Activated CD8-positive, alpha-beta memory T cell treated with anti-CD3 and anti-CD28 coated beads for 36 hours (primary cell): ENCODE data around the gene AAMP. TPM values are rescaled to one million over a fixed set of nuclear protein-coding genes. Genes with fewer than 3 reads are reported as not detected.

ENCODE experiments used
- CTCF ChIA-PET: fragments of 350-600 bp; sonication (Branson Sonifier 250); formaldehyde crosslinking; loops from one replicate; lab custom pipeline; 2021; ENCODE audit warnings: antibody characterized with exemption; lab: Charles Lee
- POLR2A ChIA-PET: fragments of 350-600 bp; sonication (Branson Sonifier 250); formaldehyde crosslinking; loops from one replicate; lab custom pipeline; 2021; ENCODE audit warnings: antibody characterized with exemption; lab: Charles Lee
- total RNA-seq, 2 experiments: library from RNA; stranded (reverse); gene quantifications; one replicate each; pipeline ENCODE4 v1.2.3, GENCODE V29; 2021

AAMP gene
- total RNA-seq, 2 experiments from 2014 or later = 96.2 to 98.7 TPM

DNA sequence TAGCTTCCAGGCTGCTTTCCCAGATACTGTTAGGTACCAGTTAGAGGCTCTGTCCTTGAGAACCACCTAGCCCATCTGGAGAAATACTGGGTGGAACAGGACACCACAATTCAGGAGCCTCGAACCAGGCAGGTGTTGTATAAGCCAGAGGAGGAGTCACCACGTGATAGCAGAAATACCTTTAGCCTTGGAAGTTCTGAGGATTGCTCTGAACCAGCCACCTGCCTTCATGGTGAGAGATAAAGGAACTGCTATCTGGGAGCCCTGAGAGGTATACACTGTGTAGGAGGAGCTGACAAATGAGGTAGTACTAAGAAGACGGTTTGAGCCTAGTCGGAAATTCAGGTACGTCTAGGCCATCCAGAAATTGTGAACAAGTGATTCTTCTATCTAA lies 16.7 kb downstream of the AAMP start:
- CTCF ChIA-PET = interaction anchor here (1.5 kb wide), 1 partner anchor 18 kb away, joined by 5 read pairs; the partner anchor contains the start of gene PNKD
- POLR2A ChIA-PET = interaction anchor here (1.1 kb wide), 1 partner anchor 10 kb away, joined by 3 read pairs; no protein-coding TSS in a partner anchor

DNA sequence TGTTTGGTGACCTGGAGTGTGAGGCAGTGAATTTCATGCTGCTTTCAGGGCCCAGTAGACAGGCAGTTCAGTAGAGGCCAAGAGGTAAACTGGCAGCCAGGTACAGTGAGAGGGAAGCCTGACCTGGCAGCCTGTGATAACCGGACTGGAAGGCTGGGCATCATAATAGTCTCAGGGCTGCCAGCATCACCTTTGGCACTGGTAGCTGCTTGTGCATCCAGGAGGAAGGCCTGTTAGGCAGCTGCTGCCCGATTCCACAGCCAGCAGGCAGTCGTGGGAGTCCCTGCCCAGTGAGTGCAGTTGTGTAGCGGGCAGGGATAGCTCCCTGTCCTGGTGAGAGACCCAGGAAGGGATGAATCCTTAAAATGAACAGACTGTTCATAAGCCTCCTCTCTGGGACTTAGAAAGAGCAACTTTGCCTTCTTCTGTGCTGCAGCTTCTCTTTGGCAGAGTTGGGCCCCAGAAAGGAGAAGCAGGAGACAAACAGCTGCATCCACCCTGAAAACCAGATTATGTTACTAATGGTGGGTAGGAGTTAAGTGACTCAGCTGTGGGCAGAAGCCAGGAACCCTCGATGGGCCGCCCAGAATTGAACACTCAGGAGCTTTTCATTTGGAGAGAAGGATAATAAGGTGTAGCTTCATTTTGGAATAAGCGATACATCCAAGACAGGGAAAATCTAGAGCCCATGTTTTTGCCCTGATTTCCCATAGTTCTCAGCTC lies 17.3 kb downstream of the AAMP start:
- POLR2A ChIA-PET = no interaction called here
- CTCF ChIA-PET = interaction anchor here (1.3 to 1.5 kb wide), 2 partner anchors 9 to 18 kb away, joined by 4 to 5 read pairs; partner anchors contain the start of genes GPBAR1 and PNKD

DNA sequence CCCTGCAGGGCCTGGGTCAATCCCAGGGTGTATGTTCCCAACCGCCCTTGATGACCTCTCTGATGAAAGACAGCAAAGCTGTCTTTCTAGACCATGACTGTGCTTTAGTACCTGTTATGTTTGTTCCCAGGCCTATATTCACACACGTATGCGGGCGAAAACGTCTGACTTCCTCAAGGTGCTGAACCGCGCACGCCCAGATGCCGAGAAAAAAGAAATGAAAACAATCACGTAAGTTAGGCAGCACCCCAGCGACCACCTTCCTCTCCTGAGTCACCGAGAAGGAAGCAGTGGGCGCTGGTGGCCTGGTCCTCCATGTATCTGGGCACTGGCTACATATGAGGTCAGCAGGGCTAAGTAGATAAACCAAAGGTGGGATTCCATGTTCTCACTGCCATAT lies 20.2 kb downstream of the AAMP start:
- POLR2A ChIA-PET = no interaction called here
- CTCF ChIA-PET = no interaction called here

DNA sequence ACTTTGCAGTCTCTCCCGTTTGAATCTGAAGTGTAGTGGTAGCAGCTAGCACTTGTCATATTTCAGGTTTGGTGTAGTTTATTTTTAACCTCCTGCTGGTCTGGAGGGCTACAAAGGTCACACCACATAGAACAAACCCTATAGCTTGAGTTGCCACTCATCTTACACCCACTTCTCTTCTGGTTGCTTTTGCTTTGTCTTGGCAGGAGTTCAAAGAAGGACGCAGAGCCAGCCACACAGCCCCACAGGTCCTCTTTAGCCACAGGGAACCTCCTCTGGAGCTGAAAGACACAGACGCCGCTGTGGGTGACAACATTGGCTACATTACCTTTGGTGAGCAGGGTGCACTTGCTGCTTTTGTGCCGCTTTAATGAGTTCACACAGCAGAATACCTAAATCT lies 24.7 kb downstream of the AAMP start:
- POLR2A ChIA-PET = interaction anchor here (0.6 kb wide), 1 partner anchor 12 kb away, joined by 3 read pairs; no protein-coding TSS in a partner anchor
- CTCF ChIA-PET = interaction anchor here (0.7 to 1.5 kb wide), 3 partner anchors 8 to 85 kb away, joined by 3 to 4 read pairs (median 4); no protein-coding TSS in a partner anchor

DNA sequence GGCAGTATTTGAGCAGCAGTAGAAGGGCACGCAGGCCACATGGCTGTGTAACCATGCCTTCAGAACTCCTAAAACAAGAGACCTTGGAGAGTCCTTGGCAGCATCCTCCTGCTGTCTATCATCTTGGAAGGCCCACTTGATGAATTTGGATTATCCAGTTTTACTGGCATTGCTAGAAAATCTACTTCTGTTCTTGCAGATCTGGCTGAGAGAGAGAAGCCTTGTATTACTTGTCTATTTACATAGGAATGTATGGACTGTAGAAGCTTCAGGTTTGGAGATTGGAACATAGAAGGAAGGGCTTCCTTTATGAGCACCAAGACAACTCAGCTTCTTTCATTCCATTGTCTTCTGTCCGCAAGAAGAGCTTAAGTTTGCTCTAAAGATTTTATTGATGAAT lies 25.3 kb downstream of the AAMP start:
- POLR2A ChIA-PET = no interaction called here

DNA sequence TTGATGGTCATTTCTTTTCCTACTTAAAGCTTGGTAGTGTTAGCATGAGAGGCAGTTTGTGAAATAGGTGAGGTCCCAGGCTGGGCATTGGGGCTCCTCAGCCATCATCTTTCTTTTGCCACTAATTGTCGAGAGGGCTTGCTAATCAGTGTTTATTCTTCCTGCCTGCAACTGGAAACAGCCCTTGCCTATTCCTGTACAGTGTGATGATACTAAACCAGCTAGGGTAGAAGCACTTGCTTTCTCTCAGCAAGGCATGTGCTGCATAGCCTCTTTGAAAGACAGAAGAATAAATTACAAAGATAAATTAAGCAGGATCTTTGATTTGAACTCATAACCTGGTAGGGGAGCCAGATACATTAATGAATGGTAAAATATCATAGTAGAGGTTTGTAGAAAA lies 25.7 kb downstream of the AAMP start:
- POLR2A ChIA-PET = no interaction called here

More for the DNA sequence above, 25.3 kb downstream of the AAMP start:
- CTCF ChIA-PET = interaction anchor here (1.5 kb wide), 1 partner anchor 11 kb away, joined by 4 read pairs; no protein-coding TSS in a partner anchor

DNA sequence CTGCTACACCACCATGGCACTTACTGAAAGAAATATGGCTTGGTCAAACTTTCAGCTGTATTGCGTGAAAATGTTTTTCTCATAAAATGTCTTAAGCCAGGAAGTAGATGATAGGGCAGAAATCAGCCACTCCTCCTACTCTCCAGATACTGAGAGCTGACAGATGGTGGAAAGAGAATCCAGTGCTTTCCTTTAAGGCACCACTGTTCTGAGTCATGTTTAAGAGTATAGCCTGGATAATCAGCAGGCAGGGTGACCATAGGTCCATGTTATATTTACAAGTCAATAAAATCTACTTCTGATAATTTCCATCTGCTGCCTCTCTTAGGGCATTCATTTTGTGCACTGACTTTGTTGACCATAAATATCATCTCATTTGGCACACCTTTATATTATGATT lies 31.1 kb downstream of the AAMP start:
- ChIA-PET CTCF (no interaction called here), POLR2A (no interaction called here)

More for the DNA sequence above, 25.7 kb downstream of the AAMP start:
- CTCF ChIA-PET = interaction anchor here (1.5 kb wide), 1 partner anchor 12 kb away, joined by 4 read pairs; no protein-coding TSS in a partner anchor

DNA sequence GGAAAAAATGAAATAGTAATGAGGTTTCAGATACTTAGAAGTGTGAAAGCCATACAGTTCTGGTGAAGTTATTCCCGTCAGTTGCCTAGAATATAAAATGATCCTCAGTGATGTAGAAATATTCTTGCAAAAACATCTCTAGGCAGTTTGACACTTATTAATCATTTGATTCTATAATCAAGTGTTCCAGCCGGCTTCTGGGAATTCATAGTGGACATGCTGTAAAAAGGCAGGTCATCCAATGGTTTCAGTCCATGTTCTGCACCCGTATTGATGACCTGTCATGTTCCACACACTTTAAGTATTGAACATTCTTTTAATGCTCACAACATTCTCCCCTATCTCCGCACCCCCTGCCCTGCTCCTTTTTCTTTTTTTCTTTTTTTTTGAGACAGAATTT lies 33.1 kb downstream of the AAMP start:
- POLR2A ChIA-PET = no interaction called here
- CTCF ChIA-PET = interaction anchor here (0.7 to 1.3 kb wide), 3 partner anchors 9 to 20 kb away, joined by 3 read pairs; partner anchors contain the start of gene ARPC2

DNA sequence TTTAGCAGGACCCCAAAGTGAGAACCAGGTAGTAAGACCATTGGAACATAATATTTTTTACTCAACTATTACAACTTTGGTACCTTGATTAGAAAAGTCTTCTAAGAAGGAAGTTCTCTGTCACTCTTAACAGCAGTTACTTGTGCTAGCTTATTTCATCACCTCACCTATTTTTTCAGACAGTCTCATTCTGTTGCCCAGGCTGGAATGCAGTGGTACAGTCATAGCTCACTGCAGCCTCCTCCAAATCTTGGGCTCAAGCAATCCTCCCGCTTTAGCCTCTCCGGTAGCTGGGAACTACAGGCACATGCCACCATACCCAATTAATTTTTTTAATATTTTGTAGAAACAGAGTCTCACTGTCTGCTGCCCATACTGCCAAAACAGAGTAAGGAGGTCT lies 34.9 kb downstream of the AAMP start:
- ChIA-PET CTCF (interaction anchor here (1.0 kb wide), 1 partner anchor 14 kb away, joined by 3 read pairs; no protein-coding TSS in a partner anchor), POLR2A (no interaction called here)

DNA sequence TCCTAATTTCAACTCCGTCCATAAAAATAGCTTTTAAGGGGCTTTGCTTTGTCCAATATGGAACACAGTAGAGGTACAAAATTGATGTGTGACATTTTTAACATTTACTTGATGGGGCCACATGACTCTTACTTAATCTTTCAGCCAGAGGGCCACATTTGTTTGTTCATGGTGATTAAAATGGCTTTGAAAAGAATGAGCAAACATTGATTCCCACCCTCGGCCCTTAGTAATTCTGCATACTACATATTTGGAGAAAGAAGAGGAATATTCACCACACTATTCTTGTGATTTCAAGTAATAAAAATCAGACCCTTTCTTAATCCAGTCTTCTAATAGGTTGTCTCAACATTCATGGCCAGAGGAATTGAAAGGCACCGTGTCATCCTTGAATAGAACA lies 35.4 kb downstream of the AAMP start:
- POLR2A ChIA-PET = interaction anchor here (0.6 kb wide), 1 partner anchor 429 kb away, joined by 7 read pairs; no protein-coding TSS in a partner anchor
- CTCF ChIA-PET = interaction anchor here (1.0 kb wide), 1 partner anchor 13 kb away, joined by 3 read pairs; no protein-coding TSS in a partner anchor

DNA sequence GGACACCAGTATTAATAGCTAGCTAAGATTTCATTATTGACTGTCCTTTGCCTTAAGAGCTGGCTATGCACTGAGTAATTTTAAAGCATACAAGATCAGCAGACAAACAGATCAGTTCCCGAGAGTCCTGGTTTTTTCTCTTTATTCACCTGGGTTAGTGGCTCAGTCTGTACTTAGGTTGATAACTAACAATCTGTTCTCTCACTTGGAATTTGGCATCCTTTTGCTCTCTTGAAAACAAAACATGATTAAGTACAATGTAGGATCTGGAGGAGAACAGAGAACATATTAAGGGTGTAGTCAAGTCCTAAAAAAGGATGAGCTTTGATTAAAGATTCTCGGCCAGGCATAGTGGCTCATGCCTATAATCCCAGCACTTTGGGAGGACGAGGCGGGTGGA lies 36.4 kb downstream of the AAMP start:
- POLR2A ChIA-PET = no interaction called here
- CTCF ChIA-PET = interaction anchor here (1.3 kb wide), 1 partner anchor 24 kb away, joined by 5 read pairs; no protein-coding TSS in a partner anchor

DNA sequence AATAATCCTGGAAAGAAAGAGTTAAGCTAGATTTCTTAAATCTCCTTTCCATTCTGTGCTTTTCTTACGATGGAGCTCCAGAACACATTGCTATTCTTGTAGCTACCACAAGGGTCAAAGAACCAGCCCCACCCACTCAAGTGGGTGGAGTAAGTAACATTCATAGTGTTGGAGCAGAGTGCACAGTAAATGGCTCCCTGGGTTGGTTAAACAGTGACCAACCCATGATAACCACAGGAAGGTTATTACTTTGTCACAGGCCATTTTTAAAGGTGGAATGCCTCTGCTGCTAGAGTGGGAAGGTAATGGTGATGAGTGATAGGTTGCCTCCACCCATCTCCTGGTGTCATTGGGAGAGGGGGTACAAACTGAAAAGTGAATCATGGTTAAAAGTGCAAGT lies 39.1 kb downstream of the AAMP start:
- ChIA-PET POLR2A (interaction anchor here (0.6 to 4.0 kb wide), 3 partner anchors 11 to 249 kb away, joined by 4 to 30 read pairs (median 4); partner anchors contain the start of gene ARPC2), CTCF (interaction anchor here (1.1 to 2.9 kb wide), 4 partner anchors 10 to 56 kb away, joined by 3 to 11 read pairs (median 5); no protein-coding TSS in a partner anchor)

DNA sequence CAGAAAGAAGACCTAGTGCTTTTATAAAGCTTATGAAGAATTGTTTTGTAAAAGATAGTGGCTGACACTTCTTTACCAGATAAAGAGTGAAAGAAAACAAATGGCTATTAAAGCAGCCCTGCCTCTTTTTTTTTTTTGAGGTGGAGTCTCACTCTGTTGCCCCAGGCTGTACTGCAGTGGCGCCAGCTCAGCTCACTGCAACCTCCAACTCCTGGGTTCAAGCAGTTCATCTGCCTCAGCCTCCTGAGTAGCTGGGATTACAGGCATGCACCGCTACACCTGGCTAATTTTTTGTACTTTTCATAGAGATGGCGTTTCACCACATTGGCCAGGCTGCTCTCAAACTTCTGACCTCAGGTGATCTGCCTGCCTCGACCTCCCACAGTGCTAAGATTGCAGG lies 40.1 kb downstream of the AAMP start:
- ChIA-PET POLR2A (interaction anchor here (1.5 to 4.0 kb wide), 2 partner anchors 10 to 13 kb away, joined by 12 to 30 read pairs; no protein-coding TSS in a partner anchor), CTCF (interaction anchor here (0.8 to 2.9 kb wide), 6 partner anchors 9 to 170 kb away, joined by 3 to 11 read pairs (median 4); partner anchors contain the start of gene CTDSP1)

DNA sequence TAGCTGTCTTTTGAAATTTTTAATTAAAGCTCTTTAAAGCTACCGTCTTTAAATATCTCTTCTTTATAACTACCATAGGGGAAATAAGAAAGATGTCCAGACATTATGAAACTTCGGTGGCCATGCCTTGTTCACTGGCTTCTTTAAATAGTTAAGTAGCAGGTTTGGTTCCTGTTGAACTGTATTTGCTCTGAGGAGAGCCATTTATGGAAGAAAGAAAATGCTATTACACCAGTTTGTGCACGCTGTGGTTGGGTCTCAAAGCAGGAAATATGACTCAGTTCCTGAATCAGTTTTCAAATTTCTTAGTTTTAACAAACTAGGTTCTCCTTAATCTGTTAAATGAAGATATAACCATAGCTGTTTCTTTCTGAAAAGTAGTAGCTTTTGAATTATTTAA lies 40.7 kb downstream of the AAMP start:
- POLR2A ChIA-PET = interaction anchor here (1.5 to 4.0 kb wide), 2 partner anchors 9 to 13 kb away, joined by 12 to 30 read pairs; no protein-coding TSS in a partner anchor
- CTCF ChIA-PET = interaction anchor here (0.8 to 2.9 kb wide), 5 partner anchors 8 to 171 kb away, joined by 3 to 11 read pairs (median 4); partner anchors contain the start of gene CTDSP1

DNA sequence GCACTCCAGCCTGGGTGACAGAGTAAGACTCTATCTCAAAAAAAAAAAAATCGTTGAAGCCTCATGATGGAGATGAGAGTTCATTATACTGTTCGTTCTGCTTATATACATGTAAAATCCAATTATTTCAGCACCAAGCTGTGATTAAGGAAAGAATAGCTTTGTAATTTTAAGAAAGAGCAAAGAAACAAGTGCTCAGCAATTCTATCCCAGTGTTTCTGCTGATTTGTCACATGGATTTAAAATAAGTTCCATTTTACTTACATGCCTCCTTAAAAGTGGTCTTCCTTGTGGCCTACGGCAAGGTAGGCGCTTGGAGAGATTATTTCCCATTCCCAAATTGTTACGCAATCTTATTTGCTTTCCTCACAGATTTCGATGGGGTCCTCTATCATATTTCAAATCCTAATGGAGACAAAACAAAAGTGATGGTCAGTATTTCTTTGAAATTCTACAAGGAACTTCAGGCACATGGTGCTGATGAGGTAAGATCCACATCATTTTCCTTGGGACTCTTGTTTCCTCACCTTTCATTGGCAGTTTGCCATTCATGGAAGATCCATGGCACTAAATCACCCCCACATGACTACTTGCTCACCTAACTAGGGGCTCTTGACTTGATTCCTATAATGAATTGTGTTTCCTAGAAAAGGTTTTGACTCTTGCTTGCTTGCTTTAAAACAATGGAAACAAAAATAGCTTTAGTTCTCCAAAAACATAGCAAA lies 41.4 kb downstream of the AAMP start:
- ChIA-PET CTCF (interaction anchor here (1.6 to 2.9 kb wide), 2 partner anchors 8 to 13 kb away, joined by 4 to 11 read pairs; no protein-coding TSS in a partner anchor), POLR2A (interaction anchor here (1.5 to 4.0 kb wide), 2 partner anchors 8 to 12 kb away, joined by 12 to 30 read pairs; no protein-coding TSS in a partner anchor)

DNA sequence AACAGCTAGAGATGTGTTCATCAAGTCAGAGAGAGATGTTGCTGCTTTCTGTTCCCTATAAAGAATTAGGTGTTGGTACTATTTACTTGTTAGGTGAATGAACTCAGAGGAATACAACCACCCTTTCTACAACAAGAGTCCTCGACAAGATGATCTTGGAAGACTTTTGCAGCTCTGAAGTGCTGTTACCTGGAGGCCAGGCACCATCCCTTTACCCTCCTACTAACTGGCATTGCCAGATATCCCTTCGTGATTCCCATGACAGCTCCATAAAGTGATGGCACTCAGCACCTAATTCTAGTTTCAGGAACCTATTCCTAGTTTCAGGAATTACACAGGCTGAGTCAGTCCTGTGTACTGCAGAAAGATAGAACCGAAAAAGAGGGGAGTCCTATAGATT lies 43.0 kb downstream of the AAMP start:
- ChIA-PET POLR2A (interaction anchor here (0.6 kb wide), 2 partner anchors 11 to 69 kb away, joined by 3 to 10 read pairs; no protein-coding TSS in a partner anchor), CTCF (no interaction called here)

DNA sequence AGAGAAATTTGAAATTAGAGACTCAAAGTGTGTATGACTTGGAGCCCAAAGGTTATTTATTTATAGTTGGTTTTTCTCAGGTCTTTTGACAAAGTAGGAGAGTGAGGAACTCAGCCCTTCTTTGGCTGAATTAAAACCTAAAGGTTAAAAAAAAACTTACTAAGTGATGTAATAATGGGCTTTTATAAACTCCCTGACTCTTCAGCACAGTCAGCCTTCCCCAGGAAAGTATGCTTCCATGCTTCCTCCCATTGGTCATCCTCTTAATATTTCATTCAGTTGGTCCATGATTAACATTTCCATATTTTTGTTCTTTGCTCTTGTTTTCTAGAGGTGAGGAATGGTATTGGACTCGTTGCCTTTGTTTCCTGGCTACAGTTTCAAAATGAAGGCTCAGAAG lies 45.8 kb downstream of the AAMP start:
- POLR2A ChIA-PET = no interaction called here
- CTCF ChIA-PET = no interaction called here

DNA sequence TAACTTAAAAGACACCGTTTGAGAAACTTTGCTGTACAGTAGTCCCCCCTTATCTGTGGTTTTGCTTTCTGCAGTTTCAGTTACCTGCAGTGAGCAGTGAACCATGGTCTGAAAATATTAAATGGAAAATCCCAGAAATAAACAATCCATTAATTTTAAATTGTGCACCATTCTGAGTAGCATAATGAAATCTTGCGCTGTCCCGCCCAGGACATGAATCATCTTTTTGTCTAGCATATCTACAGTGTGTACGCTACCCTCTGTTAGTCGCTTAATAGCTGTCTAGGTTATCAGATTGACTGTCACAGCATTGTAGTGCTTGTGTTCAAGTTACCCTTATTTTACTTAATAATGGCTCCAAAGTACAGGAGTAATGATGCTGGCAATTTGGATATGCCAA lies 46.9 kb downstream of the AAMP start:
- CTCF ChIA-PET = interaction anchor here (1.0 kb wide), 1 partner anchor 47 kb away, joined by 3 read pairs; the partner anchor contains the start of genes AAMP and PNKD
- POLR2A ChIA-PET = interaction anchor here (5.6 kb wide), 1 partner anchor 7 kb away, joined by 30 read pairs; no protein-coding TSS in a partner anchor
